NCI-H748 (cell line): ENCODE results near the gene APBB1.

ENCODE experiments used
- DNase-seq: peaks from one replicate; lab custom pipeline; 2025; ENCODE audit not compliant: unreplicated experiment; lab: John Stamatoyannopoulos, UW

Gene APBB1

DNA sequence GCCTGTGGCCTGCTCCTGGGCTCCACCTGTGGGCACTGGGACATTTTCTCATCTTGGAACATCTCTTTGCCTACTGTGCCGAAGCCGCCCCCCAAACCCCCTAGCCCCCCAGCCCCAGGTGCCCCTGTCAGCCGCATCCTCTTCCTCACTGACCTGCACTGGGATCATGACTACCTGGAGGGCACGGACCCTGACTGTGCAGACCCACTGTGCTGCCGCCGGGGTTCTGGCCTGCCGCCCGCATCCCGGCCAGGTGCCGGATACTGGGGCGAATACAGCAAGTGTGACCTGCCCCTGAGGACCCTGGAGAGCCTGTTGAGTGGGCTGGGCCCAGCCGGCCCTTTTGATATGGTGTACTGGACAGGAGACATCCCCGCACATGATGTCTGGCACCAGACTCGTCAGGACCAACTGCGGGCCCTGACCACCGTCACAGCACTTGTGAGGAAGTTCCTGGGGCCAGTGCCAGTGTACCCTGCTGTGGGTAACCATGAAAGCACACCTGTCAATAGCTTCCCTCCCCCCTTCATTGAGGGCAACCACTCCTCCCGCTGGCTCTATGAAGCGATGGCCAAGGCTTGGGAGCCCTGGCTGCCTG, 27.3 kb downstream of the APBB1 start:
- DNase-seq = no peak

DNA sequence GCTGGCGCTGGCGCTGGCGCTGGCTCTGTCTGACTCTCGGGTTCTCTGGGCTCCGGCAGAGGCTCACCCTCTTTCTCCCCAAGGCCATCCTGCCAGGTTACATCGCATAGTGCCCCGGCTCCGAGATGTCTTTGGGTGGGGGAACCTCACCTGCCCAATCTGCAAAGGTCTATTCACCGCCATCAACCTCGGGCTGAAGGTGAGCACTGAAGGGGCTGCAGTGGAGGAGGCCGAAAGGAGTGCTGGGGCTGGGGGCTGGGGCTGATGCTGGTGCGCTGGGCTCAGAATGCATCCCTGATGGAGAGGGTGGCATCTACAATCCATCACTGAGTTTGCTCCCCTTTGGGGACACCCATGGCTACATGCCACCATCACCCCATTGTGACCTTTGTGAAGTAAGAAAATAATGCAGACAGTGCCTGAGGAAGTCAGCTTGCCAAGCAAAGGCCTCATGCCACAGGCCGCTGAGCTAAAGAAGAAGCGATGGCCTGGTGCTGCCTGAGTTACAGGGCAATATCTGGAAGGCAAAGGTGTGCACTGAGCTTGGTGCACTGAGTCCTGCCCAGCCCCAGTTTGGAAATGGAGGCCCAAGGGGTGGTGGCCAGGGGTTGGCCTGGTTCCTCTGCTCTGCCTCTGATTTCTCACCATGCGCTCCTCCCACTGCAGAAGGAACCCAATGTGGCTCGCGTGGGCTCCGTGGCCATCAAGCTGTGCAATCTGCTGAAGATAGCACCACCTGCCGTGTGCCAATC, 28.0 kb downstream of the APBB1 start:
- no peak for DNase-seq

DNA sequence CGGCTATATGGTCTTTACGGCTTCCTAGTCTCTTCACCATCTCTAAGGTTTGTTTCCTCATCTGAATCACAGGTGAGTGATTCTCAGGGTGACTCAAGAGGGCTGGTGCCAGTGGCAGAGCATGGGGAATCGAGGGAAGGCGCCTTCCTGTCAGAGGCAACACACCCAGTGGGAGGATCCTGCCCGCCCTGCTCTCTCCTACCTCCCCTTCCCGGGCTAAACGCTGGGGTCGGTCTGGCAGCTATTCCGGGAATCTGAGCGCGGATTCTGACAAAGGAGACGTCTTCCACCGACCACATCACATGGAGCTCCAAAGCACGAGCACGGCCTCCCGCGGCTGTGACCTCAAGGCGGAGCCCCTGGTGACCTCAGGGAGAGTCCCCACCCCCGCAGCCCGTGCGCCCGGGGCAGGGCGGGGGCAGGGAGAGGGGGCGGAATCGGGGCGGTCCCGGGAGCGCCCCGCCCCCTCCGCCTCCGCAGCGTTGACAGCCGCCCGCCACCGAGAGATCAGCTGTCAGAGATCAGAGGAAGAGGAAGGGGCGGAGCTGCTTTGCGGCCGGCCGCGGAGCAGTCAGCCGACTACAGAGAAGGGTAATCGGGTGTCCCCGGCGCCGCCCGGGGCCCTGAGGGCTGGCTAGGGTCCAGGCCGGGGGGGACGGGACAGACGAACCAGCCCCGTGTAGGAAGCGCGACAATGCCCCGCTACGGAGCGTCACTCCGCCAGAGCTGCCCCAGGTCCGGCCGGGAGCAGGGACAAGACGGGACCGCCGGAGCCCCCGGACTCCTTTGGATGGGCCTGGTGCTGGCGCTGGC, 28.8 kb downstream of the APBB1 start, which contains the start of gene SMPD1:
TSS of gene SMPD1 (plus strand) at position 570 of the 813 bp plus-strand sequence. CDS start at position 695, 125 bp downstream.
- DNase-seq = peak; percentile 96

DNA sequence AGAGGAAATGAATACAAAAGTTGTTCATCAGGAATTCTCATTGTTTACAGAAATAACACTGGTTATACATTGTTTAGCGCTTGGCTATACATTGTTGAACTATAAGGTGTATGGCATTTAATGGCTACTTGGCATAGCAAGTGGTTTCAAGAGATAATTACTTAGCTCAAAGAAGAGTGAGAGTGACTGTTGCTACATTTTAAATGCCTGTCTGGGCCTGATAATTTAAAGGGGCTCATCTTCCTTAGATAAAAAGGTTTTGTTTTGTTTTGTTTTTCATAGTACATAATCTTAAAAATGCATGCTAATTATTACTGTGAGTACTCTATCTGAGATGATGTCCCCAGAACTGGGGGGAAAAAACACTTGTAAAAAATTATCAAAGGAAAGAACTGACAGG, 30.1 kb downstream of the APBB1 start:
- no peak for DNase-seq

DNA sequence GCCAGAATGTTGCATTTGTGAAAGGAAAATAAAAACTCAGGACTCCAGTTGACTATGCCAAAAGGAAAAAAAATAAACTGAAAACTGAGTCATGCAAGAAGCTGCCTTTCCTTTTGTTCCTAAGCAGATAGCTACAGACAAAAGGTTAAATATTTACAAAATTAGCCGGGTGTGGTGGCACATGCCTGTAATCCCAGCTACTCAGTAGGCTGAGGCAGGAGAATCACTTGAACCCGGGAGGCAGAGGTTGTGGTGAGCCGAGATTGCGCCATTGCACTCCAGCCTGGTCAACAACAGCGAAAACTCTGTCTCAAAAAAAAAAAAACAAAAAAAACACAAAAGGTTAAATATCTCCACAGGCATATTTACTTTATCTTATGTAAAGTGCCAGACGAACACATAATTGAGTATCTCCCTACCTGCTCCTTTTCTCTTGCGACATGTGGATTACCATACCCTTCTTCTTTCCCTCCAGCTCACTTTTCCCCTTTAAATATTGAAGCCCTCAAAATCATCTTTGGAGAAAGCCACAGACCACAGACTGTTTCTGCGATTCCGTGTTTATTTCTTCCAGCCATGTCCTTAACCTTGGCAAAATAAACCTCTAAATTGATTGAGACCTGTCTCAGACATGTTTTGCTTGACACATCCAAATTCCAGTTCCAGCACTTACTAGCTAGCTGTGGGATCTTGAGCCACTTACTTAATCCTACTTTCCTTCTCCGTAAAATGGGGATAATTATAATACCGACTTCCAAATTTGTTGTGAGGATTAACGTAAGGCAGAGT, 30.9 kb downstream of the APBB1 start:
- no peak for DNase-seq

DNA sequence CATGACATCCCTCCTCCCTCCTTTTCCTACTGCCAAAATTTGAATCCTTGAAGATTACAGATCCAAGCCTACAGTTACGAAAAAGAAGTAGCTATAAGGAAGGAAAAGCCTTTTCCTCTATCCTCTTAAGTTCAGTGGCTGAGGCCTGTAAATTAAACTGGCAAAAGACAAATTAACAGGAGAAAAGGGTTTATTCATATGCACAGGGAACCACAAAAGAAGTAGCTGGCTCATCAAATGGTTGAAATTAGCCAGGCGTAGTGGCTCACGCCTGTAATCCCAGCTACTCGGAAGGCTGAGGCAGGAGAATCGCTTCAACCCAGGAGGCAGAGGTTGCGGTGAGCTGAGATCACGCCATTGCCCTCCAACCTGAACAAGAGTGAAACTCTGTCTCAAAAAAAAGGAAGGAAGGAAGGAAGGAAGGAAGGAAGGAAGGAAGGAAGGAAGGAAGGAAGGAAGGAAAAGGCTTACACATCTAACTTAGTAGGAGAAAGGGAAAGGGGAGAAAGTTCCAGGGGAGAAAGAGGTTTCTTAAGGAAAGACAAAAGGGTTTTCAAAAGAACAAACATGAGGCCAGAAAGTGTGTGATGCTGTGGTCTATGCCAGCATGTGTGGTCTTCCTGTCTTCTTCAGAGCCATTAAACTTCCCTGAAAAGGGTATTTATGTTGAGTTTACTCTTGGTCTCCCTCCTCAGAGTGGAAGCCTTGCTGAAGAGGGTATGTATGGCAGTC, 33.7 kb downstream of the APBB1 start:
- DNase-seq = no peak

DNA sequence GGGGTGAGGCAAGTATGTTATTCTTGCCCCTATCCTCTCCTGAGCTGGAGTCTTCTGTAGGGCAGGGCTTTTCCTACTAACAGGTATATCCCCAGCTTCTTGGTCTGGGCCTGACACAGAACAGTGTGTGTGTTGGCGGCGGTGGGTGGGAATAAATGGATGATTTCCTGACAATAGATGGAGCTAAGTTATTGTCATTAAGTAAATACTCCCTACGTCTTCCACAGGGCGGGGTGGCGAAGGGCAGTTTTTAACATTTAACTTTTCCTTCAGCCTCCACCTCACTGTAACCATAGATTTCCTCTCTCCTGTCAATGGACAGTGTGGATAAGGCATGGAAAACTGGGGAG, 40.3 kb downstream of the APBB1 start:
- no peak for DNase-seq

DNA sequence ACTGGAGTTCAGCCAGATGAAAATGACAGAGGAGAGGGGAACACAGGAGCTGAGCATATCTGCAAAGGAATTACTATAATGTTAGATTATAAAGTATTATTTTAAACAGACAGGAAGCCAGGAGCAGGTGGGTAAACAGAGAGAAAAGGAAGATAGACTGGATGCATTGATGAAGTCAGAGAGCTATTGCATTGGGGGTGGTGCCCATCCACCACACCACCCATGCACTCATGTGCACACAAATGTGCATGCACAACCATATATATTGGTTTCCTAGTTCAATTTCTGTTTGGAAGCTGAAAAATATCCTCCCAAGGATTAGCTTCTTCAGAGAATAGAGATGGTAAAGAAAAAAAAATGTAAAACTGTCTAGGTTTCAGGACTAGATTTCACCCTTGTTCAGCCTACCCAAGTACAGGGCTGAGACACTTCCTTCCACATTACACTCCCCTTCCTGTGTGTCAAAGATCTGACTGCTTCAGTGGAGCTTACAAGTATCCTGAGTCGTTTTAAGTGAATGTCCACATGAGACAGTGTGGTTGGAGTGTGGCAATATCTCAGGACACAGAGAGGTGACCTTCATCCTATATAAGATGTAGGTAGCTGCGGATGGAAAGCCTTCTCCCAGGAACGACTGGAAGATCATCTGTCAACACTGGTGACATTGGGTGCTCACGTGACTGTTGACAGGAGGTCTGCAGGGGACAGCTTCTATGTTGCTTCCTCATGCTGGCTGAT, 40.8 kb downstream of the APBB1 start:
- no peak for DNase-seq

DNA sequence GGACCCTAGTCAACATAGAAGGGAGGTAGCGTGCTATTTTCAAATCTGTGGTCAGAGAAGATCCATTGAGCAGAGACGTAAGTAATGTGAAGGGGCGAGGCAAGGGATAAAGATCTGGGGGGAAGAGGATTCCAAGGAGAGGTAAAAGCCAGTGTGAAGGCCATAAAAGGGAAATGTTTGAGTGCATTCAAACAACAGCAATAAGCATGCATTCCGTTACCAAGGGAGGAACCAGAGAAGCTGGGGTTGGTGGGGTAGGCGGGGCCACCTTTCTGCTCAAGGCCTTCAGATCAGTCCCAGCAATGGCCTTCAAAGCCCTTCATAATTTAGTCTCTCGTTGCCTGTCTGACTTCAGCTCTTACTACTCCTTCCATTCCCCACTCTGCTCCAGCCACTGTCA, 47.1 kb downstream of the APBB1 start:
- no peak for DNase-seq

DNA sequence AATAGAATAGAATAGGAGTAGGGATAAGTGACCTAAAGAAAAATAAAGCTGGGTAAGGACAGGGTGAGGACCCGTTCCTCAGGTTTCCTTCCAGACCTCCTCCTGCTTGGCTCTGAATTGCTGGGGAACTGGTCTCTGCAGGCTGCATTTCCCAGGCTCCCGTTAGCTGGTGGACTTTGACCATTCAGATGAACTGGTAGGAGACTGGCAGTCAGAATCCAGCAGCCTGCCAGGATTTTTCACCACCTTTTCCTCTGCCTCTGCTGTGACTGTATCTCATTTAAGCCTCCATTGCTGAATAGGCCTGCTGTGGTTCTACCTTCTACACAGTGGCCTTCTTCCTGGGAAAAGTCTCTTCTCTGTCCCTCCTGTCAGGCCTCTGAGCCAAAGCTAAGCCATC, 53.2 kb downstream of the APBB1 start:
- no peak for DNase-seq

DNA sequence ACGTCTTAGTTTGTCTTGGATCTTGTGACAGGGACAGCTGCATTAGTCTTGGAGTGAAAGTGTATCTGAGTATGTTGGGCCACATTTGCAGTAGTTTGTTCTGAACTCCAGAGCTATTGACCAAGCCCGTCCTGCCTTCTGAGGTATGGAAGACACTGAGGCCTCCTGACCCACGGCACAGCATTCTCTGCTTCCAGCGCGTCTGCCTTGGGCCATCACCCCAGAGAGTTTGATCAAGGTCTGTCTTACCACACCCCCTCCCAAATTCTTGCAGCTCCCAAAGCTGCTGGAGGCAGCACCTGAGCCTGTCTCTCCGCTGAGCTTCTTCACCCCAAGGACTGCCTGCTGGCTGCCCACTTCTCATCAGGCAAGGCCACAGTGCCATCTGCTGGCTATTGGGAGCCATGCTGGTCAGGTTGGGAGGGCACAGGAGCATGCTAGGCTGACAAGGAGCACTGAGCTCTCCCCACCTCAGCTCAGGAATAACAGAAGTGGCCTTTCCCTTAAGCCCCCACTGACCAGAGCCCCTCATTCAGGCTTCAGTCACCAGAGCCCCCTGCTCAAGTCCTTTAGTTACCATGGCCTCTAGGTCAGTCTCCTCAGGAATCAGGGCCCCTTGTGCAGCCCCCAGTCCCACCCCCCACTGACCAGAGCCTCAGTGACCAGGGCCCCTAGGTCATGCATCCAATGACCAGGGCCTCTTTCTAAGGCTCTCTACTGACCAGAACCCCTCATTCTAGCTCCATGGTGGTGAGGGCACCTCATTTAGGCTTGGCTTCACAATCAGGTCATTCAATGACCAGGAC, 55.8 kb downstream of the APBB1 start:
- DNase-seq = peak; percentile 71

DNA sequence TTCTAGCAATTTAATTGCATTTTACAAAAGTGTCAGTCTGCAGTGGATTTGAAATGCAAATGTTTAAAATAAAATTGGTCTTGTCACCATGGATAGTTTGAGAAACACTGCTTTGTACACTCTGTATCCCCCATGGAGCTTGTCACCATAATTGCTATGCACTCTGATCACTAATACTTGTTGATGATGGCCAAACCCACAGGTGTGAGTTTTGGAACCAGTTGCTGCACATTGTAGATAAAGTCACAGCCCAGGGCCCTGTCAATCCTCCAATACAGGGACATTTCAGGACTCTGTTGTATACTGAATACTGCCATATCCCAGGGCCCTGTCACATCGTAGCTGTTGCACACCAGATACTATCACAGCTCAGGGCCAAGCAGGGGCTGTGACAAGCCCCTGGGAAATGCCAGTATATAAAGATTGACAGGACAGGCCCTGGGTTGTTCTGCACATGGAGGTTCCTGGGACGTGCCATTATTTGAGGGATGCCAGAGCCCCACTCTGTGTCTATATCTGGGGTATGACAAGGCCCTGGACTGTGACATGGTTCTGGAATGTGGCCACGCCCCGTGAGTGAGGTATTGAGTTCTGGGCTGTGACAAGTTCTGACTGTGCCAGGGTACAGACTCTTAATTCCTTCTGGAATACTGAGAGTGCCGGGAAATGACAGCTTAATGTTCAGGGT, 56.6 kb downstream of the APBB1 start:
- no peak for DNase-seq

DNA sequence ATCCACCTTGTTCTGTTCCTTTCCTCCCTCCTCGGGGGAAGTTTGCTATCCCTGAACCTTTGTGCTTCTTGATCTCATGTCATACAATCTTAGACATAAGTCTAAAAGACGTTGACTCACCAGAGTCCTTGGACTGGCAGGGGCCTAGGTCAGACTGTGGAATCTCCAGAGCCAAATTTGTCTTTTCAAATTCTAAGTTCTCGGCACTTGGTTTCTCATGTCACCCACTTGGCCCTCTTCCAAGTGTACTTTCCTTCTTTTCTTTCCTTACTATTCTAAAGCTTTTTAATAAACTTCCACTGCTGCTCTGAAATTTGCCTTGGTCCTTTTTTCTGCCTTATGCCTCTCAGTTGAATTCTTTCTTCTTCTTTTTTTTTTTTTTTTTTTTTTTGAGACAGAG, 58.7 kb downstream of the APBB1 start:
- DNase-seq = no peak

DNA sequence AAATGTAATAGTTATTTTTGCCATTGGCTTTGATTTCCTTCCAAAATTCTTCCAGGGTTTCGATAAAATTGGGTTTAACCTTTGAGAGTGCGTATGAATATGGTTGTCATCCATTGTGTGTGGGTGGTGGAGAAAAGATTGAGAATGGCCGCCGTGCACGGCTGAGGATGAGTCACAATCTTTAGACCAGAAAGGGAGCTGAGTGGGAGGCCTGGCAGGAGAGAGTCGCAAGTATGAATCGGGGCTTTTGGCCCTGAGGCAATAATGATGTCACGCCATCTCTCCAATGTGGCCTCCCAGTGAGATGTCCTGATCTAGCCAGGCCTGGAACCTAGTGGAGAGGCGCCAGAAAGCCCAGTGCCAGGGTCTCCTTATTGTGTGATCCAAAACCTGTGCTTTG, 61.7 kb downstream of the APBB1 start:
- no peak for DNase-seq

DNA sequence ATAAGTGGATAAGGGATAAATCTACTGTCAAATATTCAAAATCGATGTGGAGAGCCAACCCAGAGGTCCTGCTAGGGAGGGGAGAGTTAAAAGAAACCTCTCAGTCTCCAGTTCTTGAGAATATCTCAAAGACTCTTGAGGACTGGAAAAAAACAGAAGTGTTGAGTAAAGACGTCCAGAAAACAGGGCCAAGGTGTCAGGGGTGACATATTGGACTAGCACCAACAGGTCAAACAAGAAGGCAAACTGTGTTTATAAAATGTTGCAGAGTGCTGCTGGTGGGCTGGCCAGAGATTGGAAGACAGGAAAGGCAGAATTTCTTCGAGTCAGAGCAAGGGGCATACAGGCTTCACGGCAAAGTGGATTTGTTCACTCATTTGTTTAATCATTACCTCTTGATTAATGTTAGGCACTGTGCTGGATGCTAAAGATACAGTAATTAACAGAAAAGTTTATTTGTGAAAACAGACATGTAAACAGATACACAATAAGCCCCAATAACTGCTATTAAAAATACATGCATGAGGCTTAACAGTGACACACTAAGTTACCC, 62.3 kb downstream of the APBB1 start:
- no peak for DNase-seq

DNA sequence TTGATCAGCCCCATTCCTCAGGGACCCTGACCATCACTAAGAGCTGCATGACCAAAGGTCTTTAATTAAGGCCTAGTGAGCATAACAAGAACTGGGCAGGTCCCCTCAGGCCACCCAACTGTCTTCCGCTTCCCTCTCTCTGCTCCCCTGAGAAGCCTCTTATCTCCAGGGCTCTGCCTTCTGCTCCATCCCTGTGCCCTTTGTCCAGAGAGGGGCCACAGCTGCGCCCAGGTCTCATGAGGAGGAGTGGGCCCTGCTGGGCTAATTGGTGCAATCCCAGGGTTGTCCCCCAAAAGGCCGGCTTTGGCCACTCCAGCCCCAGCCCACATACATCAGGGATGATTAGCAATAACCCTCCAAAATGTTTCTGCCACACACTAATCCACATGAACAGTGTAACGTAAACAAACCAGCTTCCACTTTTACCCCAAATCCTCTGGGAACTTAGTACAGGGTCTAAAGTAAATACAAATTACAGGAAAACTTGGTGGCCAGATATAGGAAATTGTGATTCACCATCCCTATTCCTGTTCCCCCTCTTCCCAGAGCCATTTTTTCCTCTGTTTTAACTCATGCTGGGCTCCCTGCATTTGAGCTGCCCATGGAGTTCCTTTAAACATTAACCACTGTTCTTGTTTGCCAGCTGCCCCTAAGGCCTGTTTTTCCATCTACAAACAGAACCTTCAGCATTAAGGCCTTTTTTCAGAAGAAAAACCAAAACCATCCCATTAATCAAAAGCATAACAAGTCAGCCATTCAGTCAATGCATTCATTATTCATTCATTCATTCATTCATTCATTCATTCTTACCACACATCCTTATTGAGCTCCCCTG, 64.0 kb downstream of the APBB1 start:
- DNase-seq = no peak

DNA sequence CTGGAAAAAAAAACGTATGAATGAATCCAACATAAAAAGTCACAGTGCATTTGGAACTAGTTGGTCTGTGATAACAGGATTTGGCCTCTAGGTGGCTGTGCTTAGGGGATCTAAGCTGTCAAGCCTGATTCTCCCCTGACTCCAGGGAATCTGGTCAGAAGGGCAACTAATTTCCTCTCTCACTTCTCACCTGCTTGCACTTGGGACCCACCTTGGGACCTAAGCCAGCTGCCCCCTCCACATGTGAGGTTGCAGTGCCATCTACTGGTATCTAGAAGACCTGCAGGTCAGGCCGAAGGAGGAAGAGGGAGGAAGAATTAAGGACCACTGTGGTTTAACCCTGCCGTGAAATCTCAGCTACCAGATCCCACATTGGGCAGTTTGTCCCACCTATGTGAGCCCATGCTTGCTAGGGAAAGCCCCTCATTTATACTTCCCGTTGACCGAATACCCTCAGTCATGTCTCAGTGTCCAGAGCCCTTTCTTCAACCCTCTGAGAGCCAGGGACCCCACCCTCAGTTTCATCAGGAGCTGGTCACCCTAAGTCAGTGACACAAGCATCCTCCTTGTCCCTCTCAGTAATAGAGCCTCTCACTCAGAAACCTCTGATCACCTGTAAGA, 65.4 kb downstream of the APBB1 start:
- DNase-seq = peak; percentile 95
